ENCODE results near the gene CEP250. TPM values are rescaled to one million over a fixed set of nuclear protein-coding genes. Genes with fewer than 3 reads are reported as not detected.

The CEP250 gene
- total RNA-seq, 1 experiment from 2014 or later, result 56.6 TPM

- CTCF ChIA-PET, result no interaction called here
- BruUV-seq (replicated peaks), result no TSS peak
- Histone ChIP-seq H3K27me3 (replicated peaks; ENCODE audit: insufficient read depth, low read depth, low read length, poor library complexity) (no peaks in the 10 kb centered on the region), H3K36me3 (ENCODE audit: insufficient read depth, low read length, poor library complexity, severe bottlenecking) (peaks cover 79% of the 10 kb centered on the region), H3K27ac (ENCODE audit: low read depth, low read length, poor library complexity, severe bottlenecking) (no peak overlapping the region), H3K4me3 (ENCODE audit: low read depth, low read length, poor library complexity, severe bottlenecking) (no peak overlapping the region), H3K9me3 (ENCODE audit: low read depth, low read length, poor library complexity, severe bottlenecking) (no peaks in the 10 kb centered on the region), H3K4me1 (ENCODE audit: insufficient read depth, low read length, poor library complexity, severe bottlenecking) (no peaks in the 10 kb centered on the region)
- POLR2A ChIA-PET (ENCODE audit: low non-redundant PET), result no interaction called here
- no peak for TF ChIP-seq CTCF (conservative IDR thresholded peaks at IDR 0.05; ENCODE audit: low read depth, low read length)
- no peak for TF ChIP-seq EZH2 (IDR thresholded peaks at IDR 0.05; ENCODE audit: borderline replicate concordance, low read depth, low read length, poor library complexity, severe bottlenecking)
- DNase-seq (ENCODE audit: low spot score), result no peak
- intact Hi-C loops (cut with micrococcal nuclease; ENCODE audit: unreplicated experiment), result no loop called here
Measured at GRCh38 chr20:35473684-35474083, 18.3 kb downstream of the CEP250 start.

GRCh38 chr20:35474303-35474871 lies 19.0 kb downstream of the CEP250 start:
- Histone ChIP-seq H3K27ac (ENCODE audit: low read depth, low read length, poor library complexity, severe bottlenecking) (no peak overlapping the region), H3K36me3 (ENCODE audit: insufficient read depth, low read length, poor library complexity, severe bottlenecking) (peaks cover 83% of the 10 kb centered on the region), H3K4me3 (ENCODE audit: low read depth, low read length, poor library complexity, severe bottlenecking) (no peak overlapping the region), H3K27me3 (replicated peaks; ENCODE audit: insufficient read depth, low read depth, low read length, poor library complexity) (no peaks in the 10 kb centered on the region), H3K9me3 (ENCODE audit: low read depth, low read length, poor library complexity, severe bottlenecking) (no peaks in the 10 kb centered on the region), H3K4me1 (ENCODE audit: insufficient read depth, low read length, poor library complexity, severe bottlenecking) (no peaks in the 10 kb centered on the region)
- no TSS peak for BruUV-seq (replicated peaks)
- CTCF ChIA-PET, result no interaction called here
- intact Hi-C loops (cut with micrococcal nuclease; ENCODE audit: unreplicated experiment), result no loop called here
- no peak for TF ChIP-seq EZH2 (IDR thresholded peaks at IDR 0.05; ENCODE audit: borderline replicate concordance, low read depth, low read length, poor library complexity, severe bottlenecking)
- TF ChIP-seq CTCF (conservative IDR thresholded peaks at IDR 0.05; ENCODE audit: low read depth, low read length), result no peak
- POLR2A ChIA-PET (ENCODE audit: low non-redundant PET), result interaction anchor here (0.6 kb wide), 1 partner anchor 101 kb away, joined by 8 read pairs; no protein-coding TSS in a partner anchor
- DNase-seq (ENCODE audit: low spot score), result no peak

GRCh38 chr20:35476288-35476687 lies 20.9 kb downstream of the CEP250 start:
- no peaks in the 10 kb centered on the region for H3K4me1 ChIP-seq (ENCODE audit: insufficient read depth, low read length, poor library complexity, severe bottlenecking)
- ChIA-PET POLR2A (ENCODE audit: low non-redundant PET) (no interaction called here), CTCF (no interaction called here)
- TF ChIP-seq EZH2 (IDR thresholded peaks at IDR 0.05; ENCODE audit: borderline replicate concordance, low read depth, low read length, poor library complexity, severe bottlenecking) (no peak), CTCF (conservative IDR thresholded peaks at IDR 0.05; ENCODE audit: low read depth, low read length) (no peak)
- H3K27ac ChIP-seq (ENCODE audit: low read depth, low read length, poor library complexity, severe bottlenecking), result no peak overlapping the region
- intact Hi-C loops (cut with micrococcal nuclease; ENCODE audit: unreplicated experiment), result no loop called here
- no peak overlapping the region for H3K4me3 ChIP-seq (ENCODE audit: low read depth, low read length, poor library complexity, severe bottlenecking)
- peaks cover 84% of the 10 kb centered on the region for H3K36me3 ChIP-seq (ENCODE audit: insufficient read depth, low read length, poor library complexity, severe bottlenecking)
- H3K9me3 ChIP-seq (ENCODE audit: low read depth, low read length, poor library complexity, severe bottlenecking), result no peaks in the 10 kb centered on the region
- no peak for DNase-seq (ENCODE audit: low spot score)
- H3K27me3 ChIP-seq (replicated peaks; ENCODE audit: insufficient read depth, low read depth, low read length, poor library complexity), result no peaks in the 10 kb centered on the region
- BruUV-seq (replicated peaks), result no TSS peak

All from A673 (cell line).